Fibroblast of lung (primary cell): Measurements from ENCODE around the gene RCCD1. TPM values are rescaled to one million over a fixed set of nuclear protein-coding genes. Genes with fewer than 3 reads are reported as not detected.

Source experiments
- DNase-seq, 2 donors: peaks; one replicate each; pipeline versions ENCODE4 v3.0.0 to v3.0.0-alpha.2; 2010; ENCODE audit warnings: low read depth in 2 of 2
- H2AFZ ChIP-seq: 2 replicates; pipeline ENCODE4 v1.5.1; 2012; ENCODE audit warnings: low read length, control low read depth, inconsistent platforms
- H3K27ac ChIP-seq: 2 replicates; pipeline ENCODE4 v1.5.1; 2011; ENCODE audit warnings: low read length, control low read depth; ENCODE audit not compliant: insufficient read depth
- H3K27me3 ChIP-seq: 2 replicates; pipeline ENCODE4 v1.5.1; 2011; ENCODE audit warnings: mild to moderate bottlenecking, low read length; ENCODE audit not compliant: control insufficient read depth, insufficient read depth
- H3K36me3 ChIP-seq: 2 replicates; pipeline ENCODE4 v1.5.1; 2011; ENCODE audit warnings: low read length; ENCODE audit not compliant: control insufficient read depth, insufficient read depth
- H3K4me1 ChIP-seq: 2 replicates; pipeline ENCODE4 v1.5.1; 2011; ENCODE audit warnings: low read length; ENCODE audit not compliant: control insufficient read depth, insufficient read depth; ENCODE audit errors: extremely low read depth
- H3K4me2 ChIP-seq: 2 replicates; pipeline ENCODE4 v1.5.1; 2011; ENCODE audit warnings: low read length, control low read depth; ENCODE audit not compliant: insufficient read depth; ENCODE audit errors: extremely low read depth
- H3K4me3 ChIP-seq, 4 experiments: fragments of 200-600 bp in 1 of 4; sonication (generic) in 1 of 4; replicated peaks in 1 of 4; 2 replicates each; pipeline ENCODE4 v1.5.1; 2011 to 2016; ENCODE audit warnings: low read length in 4 of 4, low read depth in 3 of 4, mild to moderate bottlenecking in 3 of 4, control low read depth in 2 of 4, inconsistent platforms in 1 of 4, mixed read lengths in 1 of 4; ENCODE audit not compliant: insufficient read depth in 1 of 4; ENCODE audit errors: control extremely low read depth in 1 of 4
- H3K79me2 ChIP-seq: 2 replicates; pipeline ENCODE4 v1.5.1; 2012; ENCODE audit warnings: mild to moderate bottlenecking, low read length, inconsistent platforms; ENCODE audit not compliant: control insufficient read depth, insufficient read depth
- H3K9ac ChIP-seq: 2 replicates; pipeline ENCODE4 v1.5.1; 2011; ENCODE audit warnings: mild to moderate bottlenecking, low read length, control low read depth; ENCODE audit not compliant: insufficient read depth
- H3K9me3 ChIP-seq: 2 replicates; pipeline ENCODE4 v1.5.1; 2012; ENCODE audit warnings: low read depth, low read length; ENCODE audit not compliant: control insufficient read depth, insufficient read depth
- H4K20me1 ChIP-seq: 2 replicates; pipeline ENCODE4 v1.5.1; 2011; ENCODE audit warnings: low read length; ENCODE audit not compliant: control insufficient read depth, insufficient read depth; ENCODE audit errors: extremely low read depth
- CTCF ChIP-seq, 2 donors: IDR thresholded peaks in 1 of 2; conservative IDR thresholded peaks in 1 of 2; 1 replicate in 1 of 2; 2 replicates in 1 of 2; pipeline ENCODE4 v1.5.1; 2011 to 2012; ENCODE audit warnings: low read length in 2 of 2, control low read depth in 1 of 2, inconsistent platforms in 1 of 2, low read depth in 1 of 2, mild to moderate bottlenecking in 1 of 2
- EZH2 ChIP-seq: IDR thresholded peaks from 2 replicates; pipeline ENCODE4 v1.5.1; 2012; ENCODE audit warnings: low read length, control low read depth, mild to moderate bottlenecking; ENCODE audit errors: missing control alignments
- polyA plus RNA-seq, 2 donors: library from polyadenylated mRNA; depleted of rRNA in 1 of 2; stranded (reverse) in 1 of 2; unstranded in 1 of 2; fragments of >200 nt; gene quantifications; 2 replicates each; pipeline ENCODE4 v1.2.1, GENCODE V29; 2011 to 2012; ENCODE audit warnings: missing spikeins in 1 of 2
- total RNA-seq: library from RNA; depleted of rRNA; stranded (reverse); fragments of >200 nt; gene quantifications from 2 replicates; pipeline ENCODE4 v1.2.1, GENCODE V29; 2014

Gene RCCD1
- total and polyA plus RNA-seq, 2 donors (not counting 1 experiment from before 2014, with no cell fraction given), result 5.9 to 14.2 TPM

GRCh38 chr15:90930861-90931574, 23.7 kb upstream of the RCCD1 start:
- Histone ChIP-seq H4K20me1 (no peaks in the 10 kb centered on the region), H3K4me3 (peak overlapping the region in 2 of 4 experiments; percentile 71 to 80), H3K9me3 (no peaks in the 10 kb centered on the region), H3K36me3 (no peaks in the 10 kb centered on the region), H3K27ac (peak overlapping the region; percentile 68), H3K79me2 (peaks cover 7% of the 10 kb centered on the region), H2AFZ (no peak overlapping the region), H3K4me1 (peaks cover 14% of the 10 kb centered on the region), H3K9ac (no peak overlapping the region), H3K27me3 (no peaks in the 10 kb centered on the region), H3K4me2 (peak overlapping the region; percentile 65)
- no peak for DNase-seq
- no peak for TF ChIP-seq CTCF (conservative IDR thresholded peaks at IDR 0.05 in 1 of 2, IDR thresholded peaks at IDR 0.05 in 1 of 2; ENCODE audit: low read depth in 1 of 2, low read length in 2 of 2)
- no peak for TF ChIP-seq EZH2

- peak overlapping the region in 3 of 4 experiments; percentile 70 to 88 (median 80) for H3K4me3 ChIP-seq
- H2AFZ ChIP-seq, result no peak overlapping the region
- no peaks in the 10 kb centered on the region for H4K20me1 ChIP-seq
- TF ChIP-seq CTCF (conservative IDR thresholded peaks at IDR 0.05 in 1 of 2, IDR thresholded peaks at IDR 0.05 in 1 of 2; ENCODE audit: low read depth in 1 of 2, low read length in 2 of 2), result no peak
- no peak for TF ChIP-seq EZH2
- peaks cover 17% of the 10 kb centered on the region for H3K4me1 ChIP-seq
- H3K27ac ChIP-seq, result no peak overlapping the region
- H3K9ac ChIP-seq, result no peak overlapping the region
- peak overlapping the region; percentile 100 for H3K4me2 ChIP-seq
- peaks cover 11% of the 10 kb centered on the region for H3K79me2 ChIP-seq
- DNase-seq, result no peak
- H3K9me3 ChIP-seq, result no peaks in the 10 kb centered on the region
- H3K36me3 ChIP-seq, result no peaks in the 10 kb centered on the region
- no peaks in the 10 kb centered on the region for H3K27me3 ChIP-seq
Observed at GRCh38 chr15:90931575-90931827, 23.2 kb upstream of the RCCD1 start.

- Histone ChIP-seq H3K36me3 (no peaks in the 10 kb centered on the region), H3K4me3 (peak within 1 kb of the TSS; percentile 70 to 88 (median 76)), H3K9me3 (no peaks in the 10 kb centered on the region), H3K27me3 (no peaks in the 10 kb centered on the region), H4K20me1 (no peaks in the 10 kb centered on the region), H3K9ac (peak within 1 kb of the TSS; percentile 62), H2AFZ (peak within 1 kb of the TSS; percentile 84), H3K79me2 (peaks cover 17% of the 10 kb centered on the region), H3K4me2 (peak within 1 kb of the TSS; percentile 100), H3K27ac (peak within 1 kb of the TSS; percentile 22), H3K4me1 (peaks cover 21% of the 10 kb centered on the region)
- TF ChIP-seq EZH2 (no peak), CTCF (conservative IDR thresholded peaks at IDR 0.05 in 1 of 2, IDR thresholded peaks at IDR 0.05 in 1 of 2; ENCODE audit: low read depth in 1 of 2, low read length in 2 of 2) (peak; percentile 78 to 81)
- DNase-seq, result peak; percentile 72 to 81
Observed at GRCh38 chr15:90931828-90932659, 22.6 kb upstream of the RCCD1 start, which contains the start of gene HDDC3. TSS of gene HDDC3 (minus strand) at chr15:90932549. CDS start at chr15:90932540, 9 bp downstream.
